Measurements from ENCODE around the gene DOCK8.

DOCK8 gene

DNA sequence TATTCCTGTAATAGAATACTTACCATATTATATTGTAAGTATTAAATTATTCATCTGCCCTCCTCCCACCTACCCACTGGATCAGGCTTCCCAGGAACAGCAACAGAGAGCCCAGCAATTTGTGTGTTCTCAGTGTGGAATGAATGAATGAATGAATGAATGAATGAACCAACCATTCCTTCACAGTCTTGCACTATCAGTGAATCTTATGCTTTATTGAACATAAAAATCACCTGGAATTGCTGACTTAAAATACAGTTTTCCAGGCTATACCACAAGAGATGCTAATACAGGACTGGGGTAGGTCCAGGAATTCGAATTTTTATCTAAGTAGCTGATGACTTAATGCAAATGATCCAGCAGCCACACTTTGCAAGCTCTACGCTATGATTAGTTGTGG is 51.6 kb downstream of the DOCK8 start:
- DNase-seq (ENCODE audit: low read depth, low spot score): no peak

DNA sequence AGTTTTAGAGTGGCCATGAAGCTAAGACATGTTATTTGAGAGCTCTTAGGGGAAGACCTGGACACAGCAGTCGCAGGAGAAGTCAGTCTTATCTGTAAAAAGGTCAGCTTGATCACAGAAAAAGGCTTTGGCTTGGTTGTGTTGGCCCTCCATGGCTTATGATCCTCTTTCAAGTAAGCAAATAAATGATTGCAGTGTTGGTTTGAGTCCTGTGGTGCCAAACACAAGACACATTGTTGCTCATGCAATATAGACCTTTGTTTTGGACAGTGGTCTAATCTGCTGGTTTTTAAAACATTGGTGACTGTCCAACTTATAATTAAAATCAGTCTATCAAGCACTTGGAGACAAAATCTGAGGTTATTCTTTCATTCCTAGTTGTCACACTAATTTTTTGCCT is 54.0 kb downstream of the DOCK8 start:
- no peak for DNase-seq (ENCODE audit: low read depth, low spot score)

DNA sequence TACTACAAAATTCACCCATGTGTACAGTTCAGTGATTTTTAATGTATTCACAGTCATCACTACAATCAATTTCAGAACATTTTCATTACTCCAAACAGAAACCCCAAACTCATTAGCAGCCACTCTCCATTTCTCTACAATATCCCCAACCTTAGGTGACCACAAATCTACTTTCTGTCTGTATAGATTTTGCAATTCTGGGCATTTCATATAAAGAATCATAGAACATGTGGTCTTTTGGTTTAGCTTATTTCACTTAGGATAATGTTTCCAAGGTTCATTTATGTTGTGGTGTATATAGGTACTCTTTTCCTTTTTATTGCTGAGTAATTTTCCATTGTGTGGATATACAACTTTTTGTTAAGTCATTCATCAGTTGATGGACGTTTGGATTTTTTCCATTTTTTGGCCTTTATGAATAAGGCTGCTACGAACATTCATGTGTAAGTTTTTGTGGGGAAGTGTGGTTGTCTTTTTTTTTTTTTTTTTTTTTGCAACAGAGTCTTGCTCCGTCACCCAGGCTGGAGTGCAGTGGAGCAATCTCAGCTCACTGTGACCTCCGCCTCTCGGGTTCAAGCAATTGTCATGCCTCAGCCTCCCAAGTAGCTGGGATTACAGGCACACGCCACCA is 54.5 kb downstream of the DOCK8 start:
- DNase-seq (ENCODE audit: low read depth, low spot score): no peak

DNA sequence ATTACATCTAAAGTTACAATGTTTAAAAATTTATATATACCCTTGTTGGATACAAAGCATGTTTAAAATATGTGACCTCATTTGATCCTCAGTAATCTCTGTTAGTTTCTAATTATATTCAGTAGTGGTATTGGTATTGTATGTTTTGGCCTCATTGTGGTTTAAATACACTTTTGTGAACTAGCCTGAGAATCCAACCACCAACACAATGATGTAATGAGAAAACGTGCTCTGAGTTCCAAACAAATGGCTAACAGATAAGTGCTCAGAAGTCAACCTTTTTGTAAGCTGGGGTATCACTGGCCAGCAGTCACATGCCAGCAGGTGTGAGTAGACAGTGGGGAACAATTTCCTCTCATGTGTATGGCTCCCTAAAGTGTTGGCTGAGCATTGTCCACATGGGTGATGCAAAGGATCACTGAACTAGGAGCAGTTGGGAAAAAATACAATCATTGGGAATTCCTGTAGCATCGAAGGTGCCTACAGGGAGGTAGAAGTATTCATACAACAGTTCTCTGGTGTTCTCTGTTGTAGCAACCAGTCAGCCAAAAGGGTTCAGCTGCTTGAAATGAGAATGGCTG is 56.1 kb downstream of the DOCK8 start:
- no peak for DNase-seq (ENCODE audit: low read depth, low spot score)

DNA sequence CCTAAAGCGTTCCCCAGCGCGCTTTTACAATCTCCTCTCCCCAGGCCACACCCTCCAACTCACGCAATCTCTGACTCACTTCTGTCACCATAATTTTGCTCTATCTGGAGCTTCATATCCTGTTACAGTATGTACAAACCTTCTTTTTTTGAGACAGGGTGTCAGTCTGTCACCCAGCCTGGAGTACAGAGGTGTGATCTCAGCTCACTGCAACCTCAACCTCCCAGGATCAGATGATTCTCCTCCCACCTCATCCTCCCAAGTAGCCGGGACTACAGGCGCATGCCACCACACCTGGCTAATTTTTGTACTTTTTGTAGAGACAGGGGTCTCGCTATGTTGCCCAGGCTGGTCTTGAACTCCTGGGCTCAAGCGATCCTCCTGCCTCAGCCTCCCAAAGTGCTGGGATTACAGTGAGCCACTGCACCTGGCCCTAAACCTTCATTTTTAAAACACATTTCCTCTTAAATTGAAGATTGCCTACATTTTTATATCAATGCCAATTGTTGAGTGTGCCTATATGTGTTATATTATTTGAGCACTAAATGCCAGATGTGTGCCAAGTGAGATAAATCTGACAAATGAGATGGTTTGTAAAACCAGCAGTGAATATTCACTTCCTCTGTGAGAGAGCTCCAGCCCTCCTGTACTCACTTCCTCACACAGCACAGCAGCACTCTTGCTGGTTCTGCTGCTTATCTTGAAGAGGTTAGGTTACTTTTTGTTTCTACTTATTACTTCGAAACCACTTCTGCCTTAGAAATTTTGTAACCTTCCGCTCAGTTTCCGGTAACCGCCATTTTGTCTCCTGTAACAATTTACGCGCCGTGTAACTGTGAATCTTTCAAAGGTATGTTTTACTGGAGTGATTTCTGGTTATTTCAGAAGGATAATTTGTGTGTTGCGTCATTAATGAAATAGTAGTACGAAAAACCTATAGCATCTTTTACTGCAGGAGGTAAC is 57.9 kb downstream of the DOCK8 start:
- peak; percentile 68 for DNase-seq (ENCODE audit: low read depth, low spot score)

DNA sequence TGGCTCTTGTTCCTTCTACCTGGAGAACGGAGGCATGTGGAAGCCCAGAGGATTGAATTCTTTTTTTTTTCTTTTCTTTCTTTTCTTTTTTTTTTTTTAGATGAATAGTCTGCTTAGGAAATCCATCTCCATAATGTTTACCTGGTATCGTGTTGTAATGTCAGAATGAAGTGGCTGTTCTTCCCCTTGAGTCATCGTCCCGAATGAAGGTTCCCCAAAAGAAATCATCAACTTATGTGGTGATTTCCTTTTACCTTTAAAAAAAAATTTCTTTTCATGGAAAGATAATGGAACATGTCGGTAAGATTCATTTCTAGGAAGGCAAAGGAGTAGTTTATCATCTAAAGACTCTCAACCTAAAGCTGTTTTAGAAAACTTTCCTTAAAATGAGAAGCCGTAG is 59.7 kb downstream of the DOCK8 start:
- no peak for DNase-seq (ENCODE audit: low read depth, low spot score)

DNA sequence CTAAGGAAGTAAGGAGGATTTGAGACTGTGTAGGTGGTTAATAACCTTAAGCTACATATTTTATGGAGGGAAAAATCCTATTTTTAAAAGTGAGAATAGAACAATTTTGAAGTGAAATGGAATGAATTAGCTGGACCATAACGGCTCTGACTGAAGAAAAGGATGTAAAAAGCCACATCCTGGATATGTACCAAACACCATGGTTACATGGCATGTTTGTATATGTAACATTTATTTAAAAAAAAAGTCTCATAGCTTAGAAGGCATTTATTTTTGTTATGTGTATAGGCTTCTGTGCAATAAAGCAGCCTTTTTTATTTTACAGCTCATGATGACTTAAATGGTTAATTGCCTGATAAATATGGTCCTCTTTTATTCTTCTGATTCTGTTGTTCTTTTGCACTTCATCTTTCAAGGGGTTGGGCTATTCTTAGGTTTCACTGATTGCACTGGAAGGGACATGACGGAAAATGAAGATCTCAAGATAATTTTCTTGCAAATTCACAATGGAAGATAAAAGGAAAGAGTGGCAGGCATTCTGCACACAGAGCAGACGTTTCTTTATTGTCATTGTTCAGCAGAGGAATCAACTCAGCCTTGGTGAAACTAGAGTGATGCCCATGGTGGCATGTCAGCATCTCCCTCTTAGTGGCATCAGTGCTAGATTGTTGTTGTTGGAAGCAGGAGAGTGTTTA is 63.1 kb downstream of the DOCK8 start:
- DNase-seq (ENCODE audit: low read depth, low spot score): no peak

DNA sequence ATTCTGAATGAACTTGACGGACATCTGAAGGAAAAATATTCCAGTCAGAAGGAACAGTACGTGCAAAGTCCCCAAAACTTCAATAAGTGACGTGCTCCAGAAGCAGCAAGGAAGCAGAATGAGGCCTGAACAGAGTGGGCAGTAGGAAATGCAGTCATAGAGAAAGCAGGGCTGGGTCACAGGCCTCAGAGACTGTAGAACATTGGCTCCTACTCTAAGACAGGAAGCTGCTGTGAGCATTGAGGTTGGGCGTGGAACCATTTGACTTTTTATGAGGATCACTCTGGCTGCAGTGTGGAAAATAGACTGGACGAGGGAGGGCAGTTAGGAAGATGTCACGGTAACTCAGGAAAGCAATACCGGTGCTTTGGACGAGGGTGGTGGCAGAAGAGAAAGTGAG is 64.0 kb downstream of the DOCK8 start:
- no peak for DNase-seq (ENCODE audit: low read depth, low spot score)

DNA sequence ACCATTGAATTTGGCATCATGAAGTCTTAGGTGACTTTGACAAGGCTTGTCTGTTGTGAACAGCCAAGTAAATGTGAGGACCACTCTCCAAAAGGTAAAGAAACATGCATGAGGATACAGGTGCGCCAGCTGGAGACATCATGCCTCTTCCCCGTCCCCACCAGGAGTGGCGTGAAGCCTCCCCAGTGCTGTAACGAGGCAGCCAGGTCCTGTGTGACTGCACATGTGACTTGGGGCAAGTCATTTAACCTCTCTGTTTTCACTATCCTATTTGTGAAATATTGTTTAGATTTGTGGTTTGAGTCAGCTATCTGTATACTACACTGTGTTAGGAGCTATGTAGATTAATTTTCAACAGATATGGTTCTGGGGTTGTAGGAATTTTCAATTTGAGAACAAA is 65.0 kb downstream of the DOCK8 start:
- DNase-seq (ENCODE audit: low read depth, low spot score): no peak

DNA sequence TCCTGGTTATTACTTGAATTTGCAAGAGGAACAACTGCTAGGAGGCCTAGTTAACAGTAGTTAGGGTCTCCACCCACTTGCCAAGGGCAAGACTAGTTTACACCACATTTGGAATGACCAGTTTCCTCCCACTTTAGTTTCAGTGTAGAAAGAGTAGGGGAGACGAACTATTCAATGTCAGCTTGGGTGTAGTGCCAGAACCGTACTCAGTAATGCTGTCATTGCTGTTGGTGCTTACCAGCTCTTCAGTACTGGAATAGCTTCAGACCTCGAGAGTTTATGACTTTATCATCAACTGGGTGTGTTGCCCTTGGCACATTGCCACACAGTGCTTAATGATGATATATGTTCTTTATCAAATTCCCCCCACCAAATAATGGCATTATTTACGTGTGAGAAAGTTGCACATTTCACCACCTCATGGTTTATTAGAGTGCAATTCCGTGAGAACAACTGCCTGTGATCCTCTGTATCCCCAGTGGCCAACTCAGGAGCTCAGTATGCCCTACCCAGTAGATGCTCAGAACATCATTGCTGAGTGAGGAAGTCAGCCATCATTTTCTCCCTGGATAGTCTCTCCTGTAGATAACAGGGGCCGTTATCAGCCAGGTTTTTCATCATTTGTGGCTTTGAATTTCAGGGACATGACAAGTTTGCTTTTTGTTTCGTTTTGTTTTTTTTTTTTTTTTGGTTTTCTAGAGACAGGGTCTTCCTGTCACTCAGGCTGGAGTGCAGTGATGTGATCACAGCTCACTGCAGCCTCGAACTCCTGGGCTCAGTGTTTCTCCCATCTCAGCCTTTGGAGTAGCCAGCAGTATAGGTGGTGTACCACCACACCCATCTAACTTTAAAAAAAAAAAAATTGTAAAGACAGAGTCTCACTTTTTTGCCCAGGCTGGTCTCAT is 67.3 kb downstream of the DOCK8 start:
- no peak for DNase-seq (ENCODE audit: low read depth, low spot score)

DNA sequence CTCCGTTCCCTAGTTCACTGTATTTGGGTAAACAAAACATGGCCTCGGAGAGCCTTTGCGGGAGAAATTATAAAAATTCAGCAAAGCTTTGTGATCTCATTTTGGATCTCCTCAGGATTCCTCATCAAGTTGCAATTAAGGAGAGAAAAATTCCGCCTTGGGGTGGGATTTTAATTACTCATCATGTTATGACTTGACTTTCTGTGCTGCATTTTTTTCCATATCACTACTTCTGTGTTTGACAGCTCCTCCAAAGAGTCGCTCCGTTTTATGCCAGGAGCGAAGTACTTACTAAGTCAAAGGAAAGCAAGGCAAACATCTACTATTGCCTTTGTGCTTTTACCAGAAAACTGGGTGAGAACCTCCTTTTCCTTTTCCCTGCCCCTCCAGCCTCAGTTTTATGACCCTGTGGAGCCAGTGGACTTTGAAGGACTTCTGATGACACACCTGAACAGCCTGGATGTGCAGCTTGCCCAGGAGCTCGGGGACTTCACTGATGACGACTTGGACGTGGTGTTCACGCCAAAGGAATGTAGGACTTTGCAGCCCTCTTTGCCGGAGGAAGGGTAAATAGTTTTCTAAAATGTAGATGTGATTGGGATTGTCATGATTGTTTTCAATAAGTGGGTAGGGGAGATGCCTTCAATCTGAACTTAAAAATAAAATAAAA is 71.5 kb downstream of the DOCK8 start:
- no peak for DNase-seq (ENCODE audit: low read depth, low spot score)

DNA sequence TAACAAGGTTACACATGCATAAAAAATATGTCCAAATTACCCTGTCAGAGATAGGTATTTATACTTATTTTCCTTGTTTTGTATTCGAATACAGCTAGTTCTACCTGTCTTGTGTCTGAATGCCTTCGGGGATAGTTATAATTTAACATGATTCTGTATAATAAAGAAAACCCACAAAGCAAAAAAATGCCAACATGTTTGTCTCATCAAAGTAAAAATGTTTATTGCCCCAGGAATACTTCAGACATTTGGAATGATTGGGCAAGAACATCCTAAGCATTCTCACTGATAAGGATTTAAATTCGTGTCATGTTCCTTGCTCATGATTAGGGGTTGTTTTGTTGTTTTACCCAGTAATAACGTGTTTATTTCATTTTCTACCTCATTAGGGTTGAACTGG is 74.5 kb downstream of the DOCK8 start:
- no peak for DNase-seq (ENCODE audit: low read depth, low spot score)

DNA sequence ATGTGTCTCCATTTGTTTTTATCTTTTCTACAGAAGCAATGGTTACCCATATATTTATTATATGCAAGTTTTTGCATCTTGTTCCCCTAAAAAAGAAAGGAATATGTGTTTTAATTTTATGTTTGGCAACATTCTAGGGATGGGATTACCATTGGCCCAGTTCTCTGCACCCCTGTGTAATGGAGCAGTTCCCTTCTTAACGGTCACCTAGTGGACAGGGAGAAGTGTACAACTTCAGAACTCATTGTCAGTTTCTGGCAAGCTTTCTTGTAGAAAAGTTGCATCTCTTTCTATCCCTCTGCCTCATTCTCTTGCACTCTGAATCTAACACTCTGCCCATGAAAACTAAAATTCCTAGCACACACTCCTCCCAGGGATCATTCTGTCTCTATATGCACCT is 78.2 kb downstream of the DOCK8 start:
- DNase-seq (ENCODE audit: low read depth, low spot score): no peak

DNA sequence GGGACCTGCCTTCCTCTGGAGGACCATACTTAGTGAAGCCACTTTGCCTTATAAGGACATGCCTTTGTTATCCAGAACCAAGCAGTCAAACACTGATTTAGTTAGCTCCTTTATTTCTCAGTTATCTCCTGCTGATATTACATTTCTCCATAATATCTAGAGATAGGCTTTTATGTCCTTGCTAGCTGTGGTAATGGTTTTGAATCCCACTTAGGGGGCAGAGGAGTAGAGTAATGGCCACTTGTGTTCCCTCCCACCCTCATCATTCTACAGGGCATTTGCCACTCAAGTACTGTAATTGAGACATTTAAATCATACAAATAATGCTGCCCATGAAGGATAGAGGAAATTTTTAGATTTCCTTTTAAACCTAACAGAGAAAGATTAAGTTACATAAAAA is 80.9 kb downstream of the DOCK8 start:
- DNase-seq (ENCODE audit: low read depth, low spot score): no peak

DNA sequence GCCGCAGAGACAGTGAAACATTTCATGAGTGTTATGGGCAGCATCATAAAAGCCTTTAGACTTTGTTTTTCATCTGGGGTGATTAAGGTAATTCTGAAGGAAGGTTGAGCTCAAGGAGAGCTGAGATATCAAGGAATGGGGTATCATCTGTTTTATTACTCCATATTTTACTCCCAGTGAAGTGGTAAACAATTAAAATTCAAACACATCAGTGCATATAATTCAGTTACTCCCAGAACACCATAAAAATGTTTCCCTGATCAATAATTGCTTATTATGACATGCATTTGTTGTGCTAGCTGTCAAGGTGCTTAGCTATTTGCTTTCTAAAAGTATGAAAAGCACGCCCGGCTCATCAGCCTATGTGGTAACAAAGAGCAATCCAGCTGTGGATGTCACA is 81.7 kb downstream of the DOCK8 start:
- DNase-seq (ENCODE audit: low read depth, low spot score): no peak

DNA sequence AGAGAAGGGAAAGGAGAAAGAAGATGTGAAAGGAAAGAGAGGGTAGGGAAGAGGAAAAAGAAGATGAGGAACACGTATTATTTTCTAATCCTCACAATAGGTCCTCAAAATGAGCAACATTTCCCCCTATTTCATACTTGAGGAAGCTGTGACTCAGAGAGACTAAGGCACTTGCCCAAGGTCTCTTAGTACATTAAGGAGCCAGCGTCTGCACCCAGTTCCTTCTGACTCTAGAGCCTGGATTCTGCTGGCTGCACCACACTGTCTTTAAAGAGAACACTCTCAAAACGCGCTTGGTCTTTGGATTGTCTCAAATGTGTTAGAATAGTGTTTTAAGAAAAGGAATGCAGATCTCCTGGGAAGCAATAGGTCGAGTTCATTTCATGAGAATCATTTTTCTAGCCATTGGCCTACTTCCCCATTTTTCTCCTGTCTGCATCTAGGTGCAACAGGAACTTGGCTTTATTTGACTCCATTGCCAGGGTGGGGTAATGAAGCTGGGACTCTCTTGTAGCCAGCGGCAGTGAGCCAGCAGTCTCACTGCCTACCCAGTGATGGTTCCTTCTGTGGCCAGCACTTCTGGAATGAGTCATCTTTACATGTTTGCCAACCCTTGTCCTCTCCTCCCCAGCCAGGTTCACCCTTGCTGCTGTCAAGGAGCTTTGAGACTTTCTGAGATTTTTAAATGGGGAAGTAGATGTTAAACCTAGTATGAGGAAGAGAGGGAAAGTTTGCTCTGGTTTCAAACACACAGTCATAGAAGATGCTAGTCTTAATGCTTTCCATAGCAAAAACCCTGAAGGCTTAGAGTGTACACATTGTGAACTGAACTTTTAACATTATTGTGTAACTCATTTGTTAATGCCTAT is 82.7 kb downstream of the DOCK8 start:
- no peak for DNase-seq (ENCODE audit: low read depth, low spot score)

DNA sequence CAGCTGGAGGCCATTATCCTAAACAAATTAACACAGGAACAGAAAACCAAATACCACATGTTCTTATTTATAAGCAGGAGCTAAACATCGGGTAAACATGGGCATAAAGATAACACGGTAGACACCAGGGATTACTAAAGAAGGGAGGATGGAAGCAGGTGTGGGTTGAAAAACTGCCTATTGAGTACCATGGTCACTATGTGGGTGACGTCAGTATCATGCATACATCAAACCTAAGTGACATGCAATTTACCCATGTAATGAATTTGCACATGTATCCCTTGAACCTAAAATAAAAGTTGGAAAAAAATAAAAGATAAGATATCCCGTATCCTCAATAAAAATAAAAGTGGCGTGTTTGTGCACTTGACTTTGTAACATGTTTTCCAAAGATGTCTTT is 88.8 kb downstream of the DOCK8 start:
- no peak for DNase-seq (ENCODE audit: low read depth, low spot score)

DNA sequence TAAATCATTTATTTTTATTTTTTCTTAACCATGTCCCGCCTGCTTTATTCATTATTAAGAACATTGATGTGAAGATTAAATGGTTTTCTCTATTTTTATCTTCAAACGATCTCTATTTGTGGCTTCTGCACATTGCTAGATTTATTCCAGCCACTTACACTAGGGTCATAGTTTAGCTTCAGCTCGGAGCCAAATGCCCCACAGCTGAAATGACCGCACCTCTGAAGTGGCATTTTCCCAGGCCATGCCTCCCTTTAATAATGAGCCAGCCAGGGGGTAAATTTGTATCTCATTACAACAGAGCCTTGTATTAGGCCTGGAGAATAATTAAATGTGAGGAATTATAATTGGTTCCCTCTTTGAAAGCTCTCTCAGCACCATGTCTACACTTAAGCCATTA is 89.4 kb downstream of the DOCK8 start:
- no peak for DNase-seq (ENCODE audit: low read depth, low spot score)

DNA sequence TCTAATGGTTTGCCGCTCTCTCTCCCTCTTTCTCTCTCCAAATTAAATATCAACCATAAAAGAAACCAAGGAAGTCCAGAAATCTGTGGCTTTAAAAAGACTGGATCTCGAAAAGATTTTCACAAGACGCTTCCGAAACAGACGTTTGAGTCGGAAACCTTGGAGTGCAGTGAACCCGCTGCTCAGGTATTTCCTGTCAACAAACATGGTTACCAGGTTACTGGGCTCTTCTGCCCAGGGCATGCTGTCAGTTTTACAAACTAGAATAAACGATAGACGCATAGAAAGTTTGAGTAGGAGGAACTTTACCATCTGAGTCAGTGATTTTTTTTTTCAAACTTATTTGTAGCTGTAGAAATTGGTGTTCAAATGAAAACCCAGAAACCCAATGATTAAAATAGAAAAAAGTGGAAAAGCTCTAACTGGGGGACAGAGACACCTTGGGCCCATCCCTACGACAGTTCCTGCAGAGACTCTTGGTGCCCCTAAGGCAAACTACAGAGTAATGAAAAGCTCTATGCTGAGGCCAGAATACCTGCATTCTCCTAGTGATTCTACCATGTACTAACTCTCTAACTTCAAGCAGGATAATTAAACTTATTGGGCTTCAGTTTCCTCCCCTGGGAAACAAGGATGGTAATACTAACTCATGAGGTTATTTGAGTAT is 90.0 kb downstream of the DOCK8 start:
- DNase-seq (ENCODE audit: low read depth, low spot score): no peak
